Mucosa of descending colon (tissue), 3 donors: ENCODE results near the gene LPCAT1. TPM values are rescaled to one million over a fixed set of nuclear protein-coding genes. Genes with fewer than 3 reads are reported as not detected.
A peak's percentile ranks its signal among the peaks of the same experiment; 100 is the strongest.
"Not testable (repeated sequence)": the region's sequence is repeated elsewhere in the genome, so short reads cannot be mapped to it uniquely, and the experiment has no call there.

Experiments
- ATAC-seq: fragments of 200-7000 bp; cut with Tn5 transposase; one replicate; pipeline ENCODE4 v1.9.1; 2020; ENCODE audit warnings: mild to moderate bottlenecking, moderate library complexity
- DNase-seq, 3 donors: peaks; one replicate each; pipeline ENCODE4 v3.0.0-alpha.2; 2020
- H3K36me3 ChIP-seq: fragments of 200-600 bp; one replicate; pipeline ENCODE4 v1.8.0; 2021; ENCODE audit warnings: low read depth, mild to moderate bottlenecking
- H3K4me1 ChIP-seq: fragments of 200-600 bp; one replicate; pipeline ENCODE4 v1.8.0; 2021; ENCODE audit warnings: low read depth, mild to moderate bottlenecking
- H3K4me3 ChIP-seq: fragments of 200-600 bp; one replicate; pipeline ENCODE4 v1.8.0; 2021; ENCODE audit warnings: mild to moderate bottlenecking
- H3K9me3 ChIP-seq: fragments of 200-600 bp; one replicate; pipeline ENCODE4 v1.8.0; 2021; ENCODE audit warnings: mild to moderate bottlenecking
- intact Hi-C, 2 donors: fragments of 100-400 bp; cut with DNase I in 1 of 2; cut with micrococcal nuclease in 1 of 2; formaldehyde crosslinking; loops; one replicate each; pipeline versions ENCODE4 v1.11.0 to v1.11.1; 2022; cut with DNase I, micrococcal nuclease
- total RNA-seq, 3 donors: library from RNA; stranded (reverse); fragmentation: NEBNext Ultra II Directional in 2 of 3; extraction: Animal tissue kit (Norgen Biotek cat#: 25700) in 2 of 3; gene quantifications; one replicate each; pipeline versions ENCODE4 v1.2.1 to v1.2.4, GENCODE V29; 2021 to 2023
- TF ChIP-seq, protein P1 (sequence below): fragments of 200-600 bp; IDR thresholded peaks from one replicate; pipeline ENCODE4 v1.8.0; 2022; ENCODE audit warnings: antibody characterized with exemption, mild to moderate bottlenecking
- donor health status: DM: no; HTN: no; CAD: no; lungs with moderate emphysema.
- donor health status: DM: no; HTN: no; CAD: no.
- donor health status: DM: no; HTN: yes; CAD: no.

The LPCAT1 gene
- total RNA-seq, 3 donors from 2014 or later = 6.7 to 27.2 (median 26.0) TPM

DNA sequence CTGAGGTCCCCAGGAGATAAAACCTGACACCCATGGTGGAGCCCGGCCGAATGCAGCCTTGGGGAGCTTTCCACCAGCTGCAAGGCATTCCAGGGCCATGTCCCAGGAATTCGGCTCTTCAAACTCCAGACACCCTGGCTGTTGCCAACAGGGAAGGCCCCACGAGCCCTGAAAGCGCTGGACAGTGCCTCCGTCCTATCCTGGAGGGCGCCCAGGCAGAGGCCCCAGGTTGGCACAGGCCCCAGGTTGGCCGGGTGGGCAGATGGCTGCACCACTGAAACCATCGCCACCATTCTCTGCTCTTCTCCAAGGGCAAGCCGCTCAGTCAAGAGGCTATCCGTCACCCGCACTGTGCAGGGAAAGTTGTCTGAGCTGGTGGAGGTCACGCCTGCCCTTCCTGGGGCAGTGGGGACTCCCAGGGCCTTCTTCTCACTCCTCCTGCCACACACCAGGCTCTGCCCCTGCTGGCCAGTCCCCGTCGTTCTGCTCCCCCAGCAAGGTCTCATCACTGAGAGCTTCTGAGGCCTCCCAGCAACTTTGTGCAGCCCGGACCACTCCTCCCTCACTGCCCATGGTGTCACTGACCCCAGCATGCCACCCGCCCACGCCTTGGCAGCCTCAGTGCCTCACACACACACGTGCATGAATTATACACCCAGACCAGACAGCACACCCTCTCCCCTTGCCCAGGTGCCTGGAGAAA, 99.7 kb downstream of the LPCAT1 start:
- no peak overlapping the region for H3K4me3 ChIP-seq
- intact Hi-C loops = no loop called here
- DNase-seq = peak in 1 of 3 donors; percentile 16
- peaks cover 21% of the 10 kb centered on the region for H3K9me3 ChIP-seq
- no peaks in the 10 kb centered on the region for H3K36me3 ChIP-seq
- TF ChIP-seq, protein P1, sequence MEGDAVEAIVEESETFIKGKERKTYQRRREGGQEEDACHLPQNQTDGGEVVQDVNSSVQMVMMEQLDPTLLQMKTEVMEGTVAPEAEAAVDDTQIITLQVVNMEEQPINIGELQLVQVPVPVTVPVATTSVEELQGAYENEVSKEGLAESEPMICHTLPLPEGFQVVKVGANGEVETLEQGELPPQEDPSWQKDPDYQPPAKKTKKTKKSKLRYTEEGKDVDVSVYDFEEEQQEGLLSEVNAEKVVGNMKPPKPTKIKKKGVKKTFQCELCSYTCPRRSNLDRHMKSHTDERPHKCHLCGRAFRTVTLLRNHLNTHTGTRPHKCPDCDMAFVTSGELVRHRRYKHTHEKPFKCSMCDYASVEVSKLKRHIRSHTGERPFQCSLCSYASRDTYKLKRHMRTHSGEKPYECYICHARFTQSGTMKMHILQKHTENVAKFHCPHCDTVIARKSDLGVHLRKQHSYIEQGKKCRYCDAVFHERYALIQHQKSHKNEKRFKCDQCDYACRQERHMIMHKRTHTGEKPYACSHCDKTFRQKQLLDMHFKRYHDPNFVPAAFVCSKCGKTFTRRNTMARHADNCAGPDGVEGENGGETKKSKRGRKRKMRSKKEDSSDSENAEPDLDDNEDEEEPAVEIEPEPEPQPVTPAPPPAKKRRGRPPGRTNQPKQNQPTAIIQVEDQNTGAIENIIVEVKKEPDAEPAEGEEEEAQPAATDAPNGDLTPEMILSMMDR = no peak
- no peaks in the 10 kb centered on the region for H3K4me1 ChIP-seq
- no peak for ATAC-seq

DNA sequence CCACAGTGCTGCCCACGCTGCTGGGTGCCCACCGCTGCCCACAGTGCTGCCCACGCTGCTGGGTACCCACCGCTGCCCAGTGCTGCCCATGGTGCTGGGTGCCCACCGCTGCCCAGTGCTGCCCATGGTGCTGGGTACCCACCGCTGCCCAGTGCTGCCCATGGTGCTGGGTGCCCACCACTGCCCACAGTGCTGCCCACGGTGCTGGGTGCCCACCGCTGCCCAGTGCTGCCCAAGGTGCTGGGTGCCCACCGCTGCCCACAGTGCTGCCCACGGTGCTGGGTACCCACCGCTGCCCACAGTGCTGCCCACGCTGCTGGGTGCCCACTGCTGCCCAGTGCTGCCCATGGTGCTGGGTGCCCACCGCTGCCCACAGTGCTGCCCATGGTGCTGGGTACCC, 101.2 kb downstream of the LPCAT1 start:
- H3K36me3 ChIP-seq, H3K9me3 ChIP-seq, H3K4me3 ChIP-seq, intact Hi-C loops, ATAC-seq, H3K4me1 ChIP-seq: not testable (repeated sequence)
- DNase-seq = peak in 1 of 3 donors; percentile 5

DNA sequence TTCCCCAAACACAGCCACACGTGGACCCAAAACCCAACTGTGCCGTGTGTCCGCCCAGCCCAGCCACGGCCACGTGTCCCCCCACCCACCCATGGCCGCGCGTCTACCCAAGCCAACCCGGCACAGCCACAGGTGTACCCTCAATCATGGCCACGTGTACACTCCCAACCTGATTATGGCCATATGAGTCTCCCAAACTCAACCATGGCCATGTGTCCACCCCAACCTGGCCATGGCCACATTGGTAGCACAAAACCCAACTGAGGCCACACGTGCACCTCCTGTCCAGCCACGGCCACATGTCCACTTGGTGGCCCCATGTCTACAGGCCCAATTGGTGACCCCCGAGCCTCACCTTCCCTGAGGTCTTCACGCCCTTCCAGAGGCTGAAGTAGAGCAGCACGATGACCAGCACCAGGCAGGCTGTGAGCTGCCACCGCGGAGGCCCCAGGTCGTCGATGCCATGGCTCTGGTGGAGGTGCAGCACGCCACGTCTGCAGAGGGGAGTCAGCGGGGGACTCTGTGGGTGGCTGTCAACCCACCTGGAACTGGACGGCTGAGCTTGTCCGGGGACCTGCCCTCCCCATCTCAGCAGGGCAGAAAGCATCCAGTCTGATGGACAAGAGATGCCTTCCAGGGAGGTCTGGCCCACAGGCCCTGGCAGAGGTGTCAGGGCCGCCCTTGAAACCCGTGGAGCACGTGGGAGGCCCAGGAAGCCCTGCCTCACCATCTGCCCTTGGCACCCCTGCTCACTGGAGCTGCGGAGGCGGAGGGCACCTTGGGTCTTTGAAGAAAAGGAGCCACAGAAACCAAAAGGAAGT, 102.0 kb downstream of the LPCAT1 start:
- intact Hi-C loops = no loop called here
- DNase-seq = peak in 2 of 3 donors; percentile 10 to 33
- no peak for ATAC-seq
- TF ChIP-seq, protein P1 = no peak
- no peaks in the 10 kb centered on the region for H3K9me3 ChIP-seq
- no peaks in the 10 kb centered on the region for H3K4me1 ChIP-seq
- H3K36me3 ChIP-seq = no peaks in the 10 kb centered on the region
- no peak overlapping the region for H3K4me3 ChIP-seq

DNA sequence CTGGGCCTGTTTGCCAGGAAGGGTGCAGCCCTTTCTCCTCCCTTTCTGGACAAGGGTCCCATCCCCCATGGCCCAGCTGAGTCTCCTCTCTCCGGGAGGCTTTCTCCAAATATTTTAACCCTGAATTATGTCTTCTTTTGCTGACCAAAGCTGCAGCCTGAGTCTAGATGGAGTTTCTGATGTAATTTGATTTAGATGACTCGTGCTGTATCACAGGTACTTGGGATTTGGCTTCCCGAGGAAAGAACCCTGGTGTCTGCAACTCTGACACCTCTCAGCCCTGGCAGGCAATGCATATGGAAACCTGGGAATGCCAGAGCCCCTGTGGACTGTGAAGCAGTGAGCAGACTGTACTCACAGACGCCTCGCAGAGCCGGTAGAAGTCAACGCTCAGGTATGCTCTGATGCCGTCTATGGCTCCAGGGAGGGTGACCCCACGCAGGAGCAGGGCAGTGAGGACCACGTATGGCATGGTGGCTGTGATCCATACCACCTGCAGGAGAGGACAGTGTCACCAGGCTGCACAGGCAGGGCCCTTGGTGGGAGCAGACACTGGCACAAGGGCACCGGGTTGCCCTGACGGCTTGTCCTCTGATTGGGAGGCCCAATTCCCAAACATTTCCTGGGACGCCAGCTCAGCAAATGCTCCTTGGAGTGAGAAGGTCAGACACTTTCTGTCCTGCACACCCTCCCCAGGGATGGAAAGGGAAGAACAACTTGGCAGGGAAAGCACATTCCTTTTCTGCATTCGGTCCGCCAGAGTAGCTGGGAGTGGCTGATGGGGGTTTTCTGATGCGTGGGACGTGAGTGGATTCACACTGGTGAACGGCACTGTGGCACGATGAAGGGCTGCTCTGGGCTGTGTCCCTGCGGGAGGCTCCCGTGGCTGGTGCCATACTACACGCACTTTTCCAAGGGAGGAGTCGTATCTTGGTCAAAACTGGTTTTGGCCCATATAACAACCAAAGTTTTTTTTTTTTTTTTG, 103.3 kb downstream of the LPCAT1 start:
- H3K4me1 ChIP-seq = no peaks in the 10 kb centered on the region
- TF ChIP-seq, protein P1 = no peak
- intact Hi-C loops = no loop called here
- no peak for ATAC-seq
- no peaks in the 10 kb centered on the region for H3K36me3 ChIP-seq
- DNase-seq = peak in 1 of 3 donors; percentile 21
- H3K9me3 ChIP-seq = no peaks in the 10 kb centered on the region
- no peak overlapping the region for H3K4me3 ChIP-seq

DNA sequence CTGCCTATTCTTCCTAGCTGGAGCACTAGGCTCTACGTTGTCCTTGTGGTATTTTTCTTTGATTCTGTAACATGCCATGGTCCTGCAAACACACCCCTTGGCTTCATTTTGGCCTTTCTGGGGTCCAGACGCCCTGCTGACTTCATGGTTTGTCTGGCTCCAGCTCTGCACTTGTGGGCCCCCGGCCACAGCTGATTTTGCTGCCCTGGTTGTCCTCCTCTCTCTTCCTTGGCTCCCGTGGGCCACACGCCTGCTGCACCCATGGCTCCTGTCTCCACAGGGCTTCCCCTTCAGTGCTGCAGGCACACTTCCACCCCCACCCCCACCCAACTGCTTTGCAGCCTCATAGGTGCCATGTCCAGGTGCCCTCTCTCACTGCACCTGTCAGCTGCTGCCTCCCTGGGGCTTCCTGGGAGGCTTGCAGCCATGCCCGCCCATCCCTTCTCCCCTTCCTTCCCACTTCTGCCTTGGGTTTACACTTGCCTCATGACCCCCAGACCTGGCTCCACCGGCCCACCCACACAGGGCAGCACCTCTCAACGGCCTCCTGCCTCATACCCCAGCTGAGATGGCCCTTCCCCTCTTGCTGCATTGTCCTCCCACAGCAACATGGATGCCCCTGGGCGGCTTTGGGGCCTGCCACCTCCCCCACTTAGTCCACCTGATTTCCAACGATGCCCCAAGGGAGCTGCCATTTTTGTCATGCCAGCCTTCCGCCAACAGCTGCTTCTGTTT, 104.1 kb downstream of the LPCAT1 start:
- TF ChIP-seq, protein P1 = no peak
- intact Hi-C loops = no loop called here
- DNase-seq = peak in 1 of 3 donors; percentile 25

More for the DNA sequence above, 104.1 kb downstream of the LPCAT1 start:
- no peaks in the 10 kb centered on the region for H3K4me1 ChIP-seq
- no peaks in the 10 kb centered on the region for H3K36me3 ChIP-seq
- H3K9me3 ChIP-seq = no peaks in the 10 kb centered on the region
- H3K4me3 ChIP-seq = no peak overlapping the region
- ATAC-seq = no peak
